SKM-1 treated with dmso at 0.1 percent for 144 hours (cell line): ENCODE results near the gene EFS.
A peak's percentile ranks its signal among the peaks of the same experiment; 100 is the strongest.

Source experiments
- DNase-seq: peaks from one replicate; lab custom pipeline; 2025; ENCODE audit not compliant: unreplicated experiment; lab: John Stamatoyannopoulos, UW

Gene EFS

GRCh38 chr14:23306412-23307145 lies 58.4 kb downstream of the EFS start, which contains the start of gene BCL2L2:
TSS of gene BCL2L2 (plus strand) at chr14:23306833. CDS start at chr14:23307768, 935 bp downstream.
- DNase-seq = peak; percentile 9
